SHP77 treated with DMSO at 0.1 percent for 48 hours (cell line): ENCODE measurements around the gene CABCOCO1.

Source experiments
- DNase-seq: peaks from one replicate; lab custom pipeline; 2025; lab: John Stamatoyannopoulos, UW

CABCOCO1 gene

GRCh38 chr10:61757001-61757400 is 94.3 kb downstream of the CABCOCO1 start:
- DNase-seq, result no peak

- no peak for DNase-seq
Measured at GRCh38 chr10:61757525-61758397, 95.0 kb downstream of the CABCOCO1 start.

- no peak for DNase-seq
Measured at GRCh38 chr10:61758433-61758832, 95.7 kb downstream of the CABCOCO1 start.

GRCh38 chr10:61759751-61760150 is 97.0 kb downstream of the CABCOCO1 start:
- no peak for DNase-seq

- no peak for DNase-seq
Measured at GRCh38 chr10:61760943-61761824, 98.5 kb downstream of the CABCOCO1 start.

- DNase-seq, result no peak
Measured at GRCh38 chr10:61761825-61762217, 99.1 kb downstream of the CABCOCO1 start.

- no peak for DNase-seq
Measured at GRCh38 chr10:61763778-61764177, 101.0 kb downstream of the CABCOCO1 start.

- DNase-seq, result no peak
Measured at GRCh38 chr10:61764486-61764885, 101.8 kb downstream of the CABCOCO1 start.

- DNase-seq, result no peak
Measured at GRCh38 chr10:61765176-61766087, 102.7 kb downstream of the CABCOCO1 start.

- DNase-seq, result no peak
Measured at GRCh38 chr10:61766927-61767326, 104.2 kb downstream of the CABCOCO1 start.

GRCh38 chr10:61774031-61774430 is 111.3 kb downstream of the CABCOCO1 start:
- DNase-seq, result no peak

GRCh38 chr10:61775111-61775510 is 112.4 kb downstream of the CABCOCO1 start:
- no peak for DNase-seq

GRCh38 chr10:61776615-61777266 is 114.0 kb downstream of the CABCOCO1 start:
- no peak for DNase-seq

- no peak for DNase-seq
Measured at GRCh38 chr10:61778137-61778536, 115.4 kb downstream of the CABCOCO1 start.

GRCh38 chr10:61779276-61779675 is 116.5 kb downstream of the CABCOCO1 start:
- no peak for DNase-seq

- DNase-seq, result no peak
Measured at GRCh38 chr10:61779950-61780659, 117.4 kb downstream of the CABCOCO1 start.

GRCh38 chr10:61780732-61781131 is 118.0 kb downstream of the CABCOCO1 start:
- DNase-seq, result no peak

- no peak for DNase-seq
Measured at GRCh38 chr10:61781969-61782403, 119.3 kb downstream of the CABCOCO1 start.

GRCh38 chr10:61784354-61785133 is 121.8 kb downstream of the CABCOCO1 start:
- DNase-seq, result no peak
